Measurements from ENCODE around the gene SNAPC4. TPM values are rescaled to one million over a fixed set of nuclear protein-coding genes. Genes with fewer than 3 reads are reported as not detected.

SNAPC4 gene
- polyA plus RNA-seq, 1 donor = 13.6 TPM

DNA sequence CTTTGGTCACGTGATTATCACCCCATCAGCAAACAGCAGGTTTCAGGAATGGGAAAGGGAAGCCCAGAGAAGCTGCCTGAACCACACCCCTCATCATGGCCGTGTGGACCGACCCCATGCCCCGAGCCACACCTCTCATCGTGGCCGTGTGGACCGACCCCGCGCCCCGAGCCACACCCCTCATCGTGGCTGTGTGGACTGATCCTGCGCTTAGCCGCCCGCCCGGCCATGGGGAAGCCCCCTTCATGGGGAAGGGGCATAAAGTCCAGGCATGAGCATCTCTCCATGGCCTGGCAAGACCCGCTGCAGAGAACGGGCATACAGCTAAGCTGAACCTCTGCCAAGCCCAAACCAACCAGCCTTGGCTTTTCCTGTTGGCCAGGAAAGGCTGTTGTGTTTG is 6.4 kb downstream of the SNAPC4 start:
- DNase-seq = no peak

DNA sequence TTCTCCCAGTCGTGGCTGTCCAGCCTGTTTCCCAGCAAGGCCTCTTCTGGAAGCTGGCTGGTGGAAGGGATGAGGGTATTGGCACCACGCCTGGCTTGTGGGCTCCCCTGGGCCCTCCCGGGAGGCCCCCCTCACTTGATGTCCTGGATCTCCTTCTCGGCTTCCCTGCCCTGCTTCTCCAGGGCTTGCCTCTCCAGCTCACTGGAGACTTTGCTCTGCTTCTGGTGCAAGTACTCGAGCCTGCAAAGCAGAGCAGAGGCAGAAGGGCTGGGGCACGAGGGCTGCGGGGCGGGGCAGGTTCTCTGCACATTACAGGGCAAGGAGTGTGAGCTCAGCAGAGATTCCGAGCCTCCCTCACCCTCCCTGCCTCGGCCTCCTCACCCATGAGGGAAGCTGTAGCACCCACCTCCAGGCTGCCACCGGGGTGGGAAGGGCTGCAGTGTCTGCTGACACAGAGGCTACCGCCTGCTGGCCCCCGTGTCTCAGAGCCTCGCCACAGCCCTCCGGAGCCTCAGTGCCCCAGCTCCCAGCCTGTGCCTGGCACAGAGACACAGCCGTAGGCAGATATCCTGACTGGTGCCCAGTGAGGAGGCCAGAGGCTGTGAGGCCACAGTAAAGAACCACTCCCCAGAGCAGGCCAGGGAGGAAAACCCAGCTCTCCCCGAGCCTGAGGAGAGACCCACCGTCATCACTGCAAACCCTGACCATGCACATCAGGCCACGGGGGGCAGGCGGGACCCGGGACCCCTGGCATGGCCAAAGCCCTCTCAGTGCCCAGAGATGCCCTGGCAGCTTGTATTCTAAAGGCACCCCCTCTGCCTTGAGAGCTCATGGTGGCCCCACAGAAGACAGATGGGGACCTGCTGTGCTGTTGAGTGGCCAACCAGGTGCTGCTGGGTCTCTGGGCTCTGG is 7.2 kb downstream of the SNAPC4 start:
- no peak for DNase-seq

DNA sequence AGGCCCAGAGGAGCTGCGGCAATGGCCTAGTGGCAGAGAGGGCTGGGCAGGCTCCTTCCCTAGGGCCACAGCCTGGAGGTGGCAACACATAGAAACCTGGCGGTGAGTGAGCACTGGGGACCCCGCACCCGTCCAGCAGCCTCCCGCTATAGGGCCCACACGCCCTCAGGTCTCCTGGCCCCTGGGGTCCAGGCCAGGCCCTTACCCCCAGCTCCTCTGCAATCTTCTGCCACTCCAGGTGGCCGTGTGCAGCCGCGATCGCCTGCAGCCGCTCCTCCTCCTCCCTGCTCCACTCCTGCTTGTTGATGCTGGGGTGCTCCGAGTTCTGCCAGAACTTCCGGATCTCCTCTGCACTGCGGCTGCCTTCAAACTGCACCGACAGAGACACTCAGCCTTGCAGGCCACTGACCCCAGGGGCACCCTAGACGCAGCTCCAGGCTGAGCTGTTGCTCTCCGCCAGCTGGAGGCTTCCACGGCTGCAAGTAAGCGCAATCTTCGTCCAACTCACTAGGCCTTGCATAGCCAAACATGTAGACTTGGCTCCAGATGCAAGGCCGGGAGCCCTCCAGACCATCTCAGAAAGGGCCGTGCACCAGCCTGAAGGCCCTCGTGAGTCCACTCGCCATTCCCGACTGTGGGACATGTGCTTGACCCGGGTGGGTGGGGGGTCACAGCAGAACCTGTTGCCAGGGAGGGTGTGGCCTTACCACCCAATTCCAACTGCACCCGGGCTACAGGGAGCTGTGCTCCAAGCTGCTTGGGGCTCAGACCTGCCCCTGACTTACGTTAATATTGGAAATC is 8.0 kb downstream of the SNAPC4 start:
- DNase-seq = no peak

DNA sequence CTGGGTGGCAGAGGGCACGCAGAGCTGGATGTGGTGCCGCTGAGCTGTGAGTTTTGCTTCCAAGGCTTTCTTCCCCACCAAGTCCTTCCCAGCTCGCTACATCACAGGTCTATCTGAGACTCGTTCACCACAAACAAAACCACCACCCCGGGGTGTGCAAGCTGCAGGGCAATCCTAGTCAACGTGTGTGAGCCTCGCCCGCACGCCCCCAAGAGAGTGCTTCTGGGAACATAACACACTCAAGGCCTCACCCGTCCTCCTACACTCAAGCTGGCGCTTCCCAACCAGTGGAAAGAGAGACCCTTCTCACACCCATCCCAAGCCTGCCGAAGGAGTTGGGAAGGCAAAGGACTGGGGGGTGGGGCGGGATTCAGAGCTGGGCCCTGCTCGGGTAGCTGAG is 10.6 kb downstream of the SNAPC4 start:
- no peak for DNase-seq

DNA sequence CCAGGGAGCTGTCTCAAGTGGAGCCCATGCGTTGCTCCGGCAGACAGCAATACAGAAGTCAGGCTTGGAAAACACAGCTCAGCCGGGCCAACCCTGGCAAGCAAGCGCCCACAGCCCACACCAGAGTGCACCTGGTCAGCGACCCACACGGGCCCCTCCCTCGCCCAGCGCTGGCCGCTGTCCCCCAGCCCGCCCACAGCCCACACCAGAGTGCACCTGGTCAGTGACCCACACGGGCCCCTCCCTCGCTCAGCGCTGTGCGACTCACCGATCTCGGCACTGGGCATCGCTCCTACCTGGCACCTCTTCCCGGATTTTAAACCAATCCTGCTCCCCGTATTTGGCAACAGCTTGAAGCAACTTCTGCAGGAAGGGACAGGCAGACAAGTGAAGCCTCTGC is 12.8 kb downstream of the SNAPC4 start:
- no peak for DNase-seq

DNA sequence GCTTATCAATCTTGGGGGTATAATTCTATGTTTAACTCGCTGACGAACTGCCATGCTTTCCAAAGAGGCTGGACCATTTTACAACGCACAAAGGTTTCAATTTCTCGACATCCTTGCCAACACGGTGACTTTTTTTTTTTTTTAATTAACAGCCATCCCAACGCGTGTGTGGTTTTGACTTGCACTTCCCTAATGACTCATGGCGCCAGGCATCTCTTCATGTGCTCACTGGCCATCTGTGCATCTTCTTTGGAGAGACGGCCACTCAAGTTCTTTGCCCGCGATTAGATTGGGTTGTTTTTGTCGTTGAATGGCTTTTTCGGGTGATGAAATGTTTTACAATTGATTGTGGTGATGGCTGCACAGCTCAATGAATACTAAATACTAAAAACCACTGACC is 14.0 kb downstream of the SNAPC4 start:
- DNase-seq = no peak

DNA sequence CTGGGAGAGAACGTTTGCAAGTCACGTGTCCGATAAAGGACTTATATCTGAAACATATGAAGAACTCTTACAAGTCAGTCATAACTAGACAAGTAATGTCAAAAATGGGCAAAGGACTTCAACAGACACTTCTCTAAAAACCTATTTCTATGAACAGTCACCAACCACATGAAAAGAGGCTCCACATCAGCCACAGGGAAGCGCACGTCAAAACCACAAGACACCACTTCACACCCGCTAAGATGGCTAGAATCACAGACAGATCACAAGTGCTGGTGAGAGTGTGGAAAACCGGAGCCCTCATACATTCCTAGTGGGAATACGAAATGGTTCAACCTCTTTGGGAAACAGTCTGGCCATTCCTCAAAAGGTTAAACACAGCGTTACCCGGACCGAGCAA is 15.0 kb downstream of the SNAPC4 start:
- DNase-seq = no peak

DNA sequence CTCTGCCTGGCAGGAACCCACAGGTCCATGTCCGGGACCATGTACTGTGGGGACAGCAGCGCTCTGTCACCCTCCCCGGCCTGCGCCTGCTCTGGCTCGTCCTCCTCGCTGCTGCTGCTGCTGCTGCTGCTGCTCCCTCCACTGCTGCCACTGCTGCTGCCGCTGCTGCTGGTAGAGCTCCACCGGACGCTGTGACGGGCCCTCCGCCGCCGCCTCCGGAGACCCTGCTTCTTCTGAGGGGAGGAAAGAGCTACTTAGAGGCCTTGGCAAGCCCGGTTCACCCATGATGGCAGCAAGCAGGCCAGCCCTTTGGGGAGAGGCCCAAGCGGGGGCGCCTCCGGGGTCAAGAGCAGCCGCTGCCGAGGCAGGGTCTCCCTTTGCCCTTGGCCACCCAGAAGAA is 16.5 kb downstream of the SNAPC4 start:
- DNase-seq = no peak

DNA sequence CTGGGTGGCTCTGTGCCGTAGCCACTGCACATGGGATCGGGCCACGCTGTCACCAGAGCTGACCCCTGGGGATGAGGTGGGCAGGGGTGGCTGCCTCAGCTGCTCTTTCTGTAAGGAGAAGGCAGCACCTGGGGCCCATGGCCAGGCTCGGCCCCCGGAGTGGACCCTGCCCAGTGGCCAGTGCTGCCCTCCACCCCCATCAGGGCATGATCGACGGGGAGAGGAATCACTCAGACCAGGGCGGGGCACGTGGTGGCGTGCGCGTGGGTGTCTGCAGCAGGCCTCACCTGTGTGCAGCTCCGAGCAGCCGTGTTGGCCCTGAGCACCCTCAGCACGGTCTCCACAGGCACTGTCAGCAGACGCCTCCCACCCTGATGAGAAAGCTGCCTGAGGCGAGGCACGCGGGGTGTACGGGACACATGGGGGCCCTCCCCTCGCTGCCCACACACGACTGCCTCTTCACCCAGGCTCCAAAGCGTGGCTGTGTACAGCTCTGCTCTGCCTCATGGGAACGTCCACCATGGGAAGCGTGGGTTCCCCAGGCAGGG is 17.9 kb downstream of the SNAPC4 start:
- no peak for DNase-seq

DNA sequence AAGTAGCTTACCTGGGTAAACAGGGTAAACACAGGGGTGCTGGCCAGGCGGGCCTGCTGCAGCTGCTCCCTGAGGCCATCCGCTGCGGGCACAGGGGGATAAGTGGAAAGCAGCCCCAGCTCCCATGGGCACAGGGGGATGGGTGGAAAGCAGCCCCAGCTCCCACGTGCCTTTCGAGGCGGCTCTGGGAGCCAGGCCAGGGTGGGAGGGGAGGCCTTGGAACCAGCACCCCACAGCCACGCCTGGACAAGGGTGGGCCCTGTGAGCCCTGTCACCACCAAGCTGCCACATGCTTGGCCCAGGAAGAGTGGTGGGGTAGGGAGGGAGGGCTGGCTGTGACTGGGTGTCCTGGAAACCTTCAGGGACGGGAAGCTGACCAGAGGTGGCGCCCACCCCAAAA is 18.7 kb downstream of the SNAPC4 start:
- DNase-seq = no peak

DNA sequence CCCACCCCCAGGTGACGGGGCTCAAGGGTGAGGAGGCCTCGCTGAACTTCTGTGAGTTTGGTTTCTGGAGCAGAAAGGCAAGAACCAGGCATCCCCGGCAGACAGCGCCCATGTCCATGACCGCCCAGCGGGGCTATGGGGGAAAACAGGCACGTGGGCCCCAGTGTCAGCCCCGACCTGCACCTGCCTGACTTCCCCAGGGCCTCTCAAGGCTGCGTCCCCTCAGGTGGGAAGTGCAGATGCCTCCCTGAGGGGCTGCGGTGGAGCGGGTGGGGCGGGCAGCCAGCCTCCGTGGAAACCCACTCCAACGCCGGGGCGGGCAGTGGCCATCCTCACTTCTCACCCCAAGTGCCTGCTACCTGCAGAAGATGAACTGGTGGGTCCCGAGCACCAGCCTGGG is 19.6 kb downstream of the SNAPC4 start:
- no peak for DNase-seq

DNA sequence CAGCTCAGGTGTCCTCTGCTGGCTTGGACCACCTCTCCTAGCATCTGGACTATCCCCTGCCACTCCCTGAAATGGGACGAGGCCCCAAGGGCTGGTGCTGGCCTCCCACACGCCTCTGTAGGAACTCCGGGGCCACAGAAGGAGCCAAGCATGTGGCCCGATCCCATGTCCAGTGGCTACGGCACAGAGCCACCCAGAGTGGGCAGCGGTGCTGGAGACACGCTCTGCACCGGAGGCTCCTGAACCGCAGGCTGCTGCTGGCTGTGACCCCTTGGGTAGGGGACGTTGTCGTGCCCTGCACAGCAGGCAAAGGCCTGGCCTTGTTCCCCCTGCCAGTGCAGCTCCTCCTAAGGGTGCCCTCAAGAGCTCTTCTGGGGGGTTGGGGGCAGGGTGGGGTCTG is 20.1 kb downstream of the SNAPC4 start:
- DNase-seq = no peak

DNA sequence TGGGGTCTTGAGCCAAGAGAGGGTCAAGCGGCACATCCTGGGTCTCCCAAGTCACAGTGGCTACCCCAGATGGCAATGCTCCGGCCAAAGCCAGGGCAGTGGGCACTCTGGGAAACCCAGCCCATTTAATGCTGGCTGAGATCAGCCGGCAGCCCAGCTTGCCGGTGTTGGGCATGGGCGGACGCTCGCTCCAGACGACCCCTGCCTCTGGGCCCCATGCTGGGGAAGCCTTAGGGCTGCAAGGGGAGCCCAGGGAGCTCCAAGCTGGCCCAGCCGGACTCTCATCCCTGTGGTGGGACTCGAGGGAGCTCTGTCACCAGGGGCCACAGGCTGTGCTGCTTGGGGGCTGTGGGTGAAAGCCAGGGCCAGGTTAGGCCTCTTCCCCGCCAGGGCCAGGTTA is 20.6 kb downstream of the SNAPC4 start:
- no peak for DNase-seq

DNA sequence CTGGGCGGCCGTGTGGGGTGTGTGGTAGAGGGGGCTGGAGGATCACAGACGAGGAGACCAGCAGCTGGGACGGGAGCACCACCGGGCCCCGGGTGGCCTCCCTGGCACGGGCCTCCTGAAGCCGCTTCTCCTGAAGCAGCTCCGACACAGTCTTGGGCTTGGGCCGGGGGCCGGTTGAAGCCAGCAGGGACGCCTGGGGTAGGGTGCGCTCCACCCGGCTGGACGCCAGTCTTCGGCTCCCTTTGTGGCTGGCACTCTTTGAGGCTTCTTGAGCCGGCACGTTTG is 21.0 kb downstream of the SNAPC4 start:
- DNase-seq = no peak

DNA sequence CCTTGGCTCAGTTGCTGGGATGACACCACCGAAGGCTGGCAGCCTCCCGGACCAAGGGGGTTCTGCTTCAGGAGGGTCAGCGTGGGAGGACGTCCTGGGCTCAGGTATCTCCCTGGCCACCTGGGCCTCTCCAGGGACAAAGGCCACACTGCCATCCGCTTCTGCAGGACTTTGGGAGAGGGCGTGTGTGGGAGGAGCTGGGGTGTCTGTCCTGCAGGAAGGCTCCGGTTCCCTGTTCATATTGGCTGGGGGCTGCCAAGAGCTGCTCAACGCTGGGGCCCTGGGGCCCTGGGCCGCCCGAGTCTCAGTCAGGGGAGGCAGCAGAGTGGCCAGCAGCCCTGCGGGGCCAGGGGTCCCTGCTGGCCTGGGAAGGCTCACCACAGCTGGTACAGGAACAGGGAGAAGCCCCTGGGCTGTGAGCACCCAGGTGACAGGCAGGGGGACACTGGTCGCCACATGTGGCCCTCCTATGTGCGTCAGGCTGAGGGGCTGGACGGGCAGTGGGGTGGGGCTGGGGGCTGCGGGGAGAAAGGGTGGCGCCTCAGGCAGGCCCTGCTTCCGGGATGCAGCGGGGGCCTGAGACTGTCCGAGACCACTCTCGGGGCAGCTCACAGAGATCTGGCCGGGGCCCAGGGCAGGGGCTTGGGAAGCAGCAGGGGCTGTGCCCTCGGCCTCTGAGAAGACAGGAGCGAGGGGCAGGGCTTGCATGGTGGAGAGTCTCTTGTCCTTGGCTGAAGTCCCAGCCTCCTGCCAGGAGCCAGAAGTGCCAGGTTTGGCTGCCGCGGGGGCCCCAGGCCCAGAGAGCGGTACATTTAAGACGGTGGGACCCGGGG is 21.6 kb downstream of the SNAPC4 start:
- DNase-seq = no peak

DNA sequence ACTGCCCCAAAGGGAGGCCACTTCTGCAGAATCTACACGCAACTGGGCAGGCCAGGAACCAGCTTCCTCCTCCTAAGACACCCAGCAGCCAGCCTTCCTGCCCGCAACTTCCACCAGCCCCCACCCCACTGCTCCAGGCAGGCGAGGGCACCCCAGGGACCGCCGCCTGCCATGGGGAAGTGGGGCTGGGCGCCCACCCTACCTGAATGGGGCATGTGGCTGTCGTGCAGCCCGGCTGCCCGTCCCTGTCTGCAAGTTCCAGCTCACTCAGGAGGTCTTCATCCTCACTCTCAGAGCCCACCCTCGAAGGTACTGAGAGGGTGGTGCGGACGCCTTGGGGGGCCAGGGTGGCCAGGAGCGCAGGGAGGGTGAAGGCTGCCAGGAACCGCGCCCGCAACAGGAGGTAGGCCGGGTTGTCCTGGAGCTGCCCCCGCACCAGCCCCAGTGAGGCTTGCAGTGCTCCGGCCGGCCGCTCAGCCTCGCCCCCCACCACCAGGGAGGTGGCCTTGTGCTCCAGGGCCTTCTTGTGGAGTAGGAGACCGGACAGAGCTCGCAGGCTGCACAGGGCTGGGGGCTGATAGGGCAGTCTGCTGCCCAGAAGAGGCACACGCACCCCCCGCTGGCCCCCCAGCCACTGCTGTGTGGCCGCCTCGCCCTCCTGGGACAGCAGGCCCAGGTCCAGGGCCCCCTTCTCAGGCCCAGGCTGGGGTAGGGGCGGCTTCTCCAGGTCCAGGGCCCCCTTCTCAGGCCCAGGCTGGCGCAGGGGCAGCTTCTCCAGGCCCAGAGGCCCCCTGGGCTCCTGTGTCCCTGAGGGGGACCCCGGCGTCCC is 22.4 kb downstream of the SNAPC4 start:
- DNase-seq = no peak

DNA sequence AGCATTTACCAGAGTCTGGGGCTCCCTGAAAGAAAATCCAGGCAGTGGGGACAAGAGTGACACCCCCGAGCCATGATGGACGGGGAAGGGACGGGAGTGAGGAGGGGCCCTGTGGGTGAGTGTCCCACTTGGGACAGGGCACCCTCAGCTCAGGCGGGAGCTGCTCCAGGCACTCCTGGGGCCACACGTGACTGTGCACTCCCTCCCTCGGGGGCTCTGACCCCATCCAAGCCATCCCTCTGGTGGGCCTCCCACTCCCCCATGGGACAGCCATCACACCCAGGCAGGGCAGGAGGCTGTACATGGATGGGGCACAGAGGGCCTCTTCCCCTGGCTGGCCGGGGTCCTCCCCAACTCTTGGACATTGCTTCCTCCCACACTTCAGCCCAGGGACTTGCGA is 23.5 kb downstream of the SNAPC4 start:
- no peak for DNase-seq

DNA sequence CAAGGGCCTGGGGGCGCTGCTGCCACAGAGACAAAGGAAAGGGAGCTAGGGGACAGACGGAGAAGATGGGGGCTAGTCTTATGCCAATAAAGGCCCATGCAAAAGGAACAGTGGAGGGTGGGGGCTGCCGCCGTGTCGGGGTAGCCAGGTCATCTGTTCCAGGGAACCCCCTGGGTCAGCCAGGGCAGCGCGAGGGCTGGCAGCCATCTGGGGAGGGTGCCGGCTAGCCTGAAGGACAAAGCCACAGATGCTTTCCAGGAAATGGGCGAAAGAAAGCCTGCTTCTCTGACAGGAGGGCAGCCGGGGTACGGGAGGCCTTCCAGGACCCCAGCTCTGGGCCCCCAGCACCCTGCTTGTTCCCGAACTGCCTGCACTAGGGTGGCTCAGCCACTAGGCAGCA is 24.9 kb downstream of the SNAPC4 start:
- DNase-seq = no peak

DNA sequence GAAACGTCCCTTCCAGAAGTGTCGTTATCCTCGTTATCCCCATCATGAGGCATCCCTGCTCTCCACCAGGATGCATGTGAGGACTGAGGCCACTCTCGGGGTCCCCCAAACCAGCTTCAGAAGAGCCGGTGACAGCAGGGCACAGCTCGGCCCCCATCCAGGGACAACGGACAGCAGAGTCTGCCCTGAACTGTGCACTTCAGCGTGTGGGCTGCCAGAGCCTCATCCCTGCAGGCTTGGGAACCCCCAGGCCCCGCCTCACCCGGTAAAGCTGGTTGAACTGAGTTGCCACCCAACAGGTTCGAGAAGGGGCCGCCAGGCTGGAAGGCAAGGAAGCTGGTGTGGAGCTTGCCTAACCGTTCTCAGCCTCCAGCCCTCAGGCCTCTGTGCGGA is 25.8 kb downstream of the SNAPC4 start:
- no peak for DNase-seq

DNA sequence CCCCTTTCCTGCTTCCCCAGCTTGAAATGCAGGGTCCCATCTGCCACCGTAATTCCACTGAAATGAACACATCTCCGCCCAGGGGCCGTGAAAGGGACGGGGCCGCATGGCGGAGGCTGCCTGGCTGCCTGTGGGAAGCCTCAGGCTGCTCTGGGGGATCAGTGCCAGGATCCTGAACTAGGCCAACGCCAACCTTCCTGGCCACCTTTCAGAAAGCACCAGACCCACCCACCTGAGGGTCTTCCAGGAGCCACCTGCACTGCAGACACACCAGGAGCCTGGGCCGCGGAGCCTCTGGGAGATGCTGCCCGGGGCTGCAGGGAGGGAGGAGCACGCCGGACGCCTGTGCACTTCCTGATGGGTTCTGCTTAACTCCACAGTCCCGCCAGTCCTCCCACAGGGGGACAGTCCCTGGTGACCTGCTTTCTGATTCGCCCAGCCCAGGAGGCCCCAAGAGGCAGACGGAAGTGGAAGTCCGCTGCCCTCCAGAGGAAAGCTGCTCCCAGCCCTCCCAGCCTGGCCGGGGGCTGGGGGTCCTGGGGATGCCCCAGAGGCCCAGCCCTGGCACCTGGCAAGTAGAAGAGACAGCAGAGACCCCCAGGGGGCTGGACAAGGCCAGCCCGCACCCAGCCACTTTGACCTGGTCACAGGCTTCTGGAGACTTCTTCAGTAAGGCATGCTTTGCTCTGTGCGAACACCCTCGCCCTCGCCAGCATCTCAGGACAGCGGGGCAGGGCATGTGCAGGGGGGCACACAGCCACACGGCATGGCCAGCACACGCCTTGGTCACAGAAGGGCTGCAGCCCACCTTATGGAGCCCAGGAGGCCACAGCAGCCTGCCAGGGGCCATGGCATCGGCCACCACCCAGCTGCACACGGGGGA is 26.4 kb downstream of the SNAPC4 start, which contains the start of gene CARD9:
CARD9 (minus strand) TSS at position 370 of the 883 bp plus-strand sequence. CDS start 1,591 bp downstream, outside the sequence.
- DNase-seq = no peak

Measured in left kidney (tissue), 2 donors.